ENCODE measurements around the gene BRSK2.
"Not testable (repeated sequence)": the region's sequence is repeated elsewhere in the genome, so short reads cannot be mapped to it uniquely, and the experiment has no call there.

Gene BRSK2

GRCh38 chr11:1410366-1411291 lies 20.9 kb downstream of the BRSK2 start:
- DNase-seq = no peak

- DNase-seq = no peak
Observed at GRCh38 chr11:1411301-1411700, 21.6 kb downstream of the BRSK2 start.

- not testable (repeated sequence) for DNase-seq
Observed at GRCh38 chr11:1411739-1412138, 22.0 kb downstream of the BRSK2 start.

- no peak for DNase-seq
Observed at GRCh38 chr11:1412377-1413095, 22.8 kb downstream of the BRSK2 start.

GRCh38 chr11:1414650-1415049 lies 24.9 kb downstream of the BRSK2 start:
- no peak for DNase-seq

- no peak for DNase-seq
Observed at GRCh38 chr11:1415631-1416030, 25.9 kb downstream of the BRSK2 start.

- not testable (repeated sequence) for DNase-seq
Observed at GRCh38 chr11:1418192-1418795, 28.6 kb downstream of the BRSK2 start.

- no peak for DNase-seq
Observed at GRCh38 chr11:1419811-1420210, 30.1 kb downstream of the BRSK2 start.

- DNase-seq = no peak
Observed at GRCh38 chr11:1421291-1421690, 31.6 kb downstream of the BRSK2 start.

GRCh38 chr11:1422481-1422880 lies 32.7 kb downstream of the BRSK2 start:
- no peak for DNase-seq

GRCh38 chr11:1422981-1423380 lies 33.2 kb downstream of the BRSK2 start:
- no peak for DNase-seq

- DNase-seq = not testable (repeated sequence)
Observed at GRCh38 chr11:1423406-1423805, 33.7 kb downstream of the BRSK2 start.

GRCh38 chr11:1425006-1425405 lies 35.3 kb downstream of the BRSK2 start:
- no peak for DNase-seq

GRCh38 chr11:1425439-1425838 lies 35.7 kb downstream of the BRSK2 start:
- DNase-seq = no peak

- DNase-seq = no peak
Observed at GRCh38 chr11:1428762-1429316, 39.1 kb downstream of the BRSK2 start.

- DNase-seq = no peak
Observed at GRCh38 chr11:1433568-1433967, 43.8 kb downstream of the BRSK2 start.

- DNase-seq = no peak
Observed at GRCh38 chr11:1433977-1434640, 44.4 kb downstream of the BRSK2 start.

- not testable (repeated sequence) for DNase-seq
Observed at GRCh38 chr11:1435479-1435819, 45.7 kb downstream of the BRSK2 start.

GRCh38 chr11:1435820-1436467 lies 46.2 kb downstream of the BRSK2 start:
- no peak for DNase-seq

GRCh38 chr11:1436468-1437039 lies 46.8 kb downstream of the BRSK2 start:
- no peak for DNase-seq

GRCh38 chr11:1437500-1437899 lies 47.8 kb downstream of the BRSK2 start:
- DNase-seq = no peak
